Activated gamma-delta T cell treated with Interleukin-2 at 50 U/mL for 16 hours (primary cell): Measurements from ENCODE around the gene TMEM63B.
"Not testable (repeated sequence)": the region's sequence is repeated elsewhere in the genome, so short reads cannot be mapped to it uniquely, and the experiment has no call there.

ENCODE experiments used
- DNase-seq: peaks from one replicate; pipeline ENCODE4 v3.0.0-alpha.2; 2020

Gene TMEM63B

DNA sequence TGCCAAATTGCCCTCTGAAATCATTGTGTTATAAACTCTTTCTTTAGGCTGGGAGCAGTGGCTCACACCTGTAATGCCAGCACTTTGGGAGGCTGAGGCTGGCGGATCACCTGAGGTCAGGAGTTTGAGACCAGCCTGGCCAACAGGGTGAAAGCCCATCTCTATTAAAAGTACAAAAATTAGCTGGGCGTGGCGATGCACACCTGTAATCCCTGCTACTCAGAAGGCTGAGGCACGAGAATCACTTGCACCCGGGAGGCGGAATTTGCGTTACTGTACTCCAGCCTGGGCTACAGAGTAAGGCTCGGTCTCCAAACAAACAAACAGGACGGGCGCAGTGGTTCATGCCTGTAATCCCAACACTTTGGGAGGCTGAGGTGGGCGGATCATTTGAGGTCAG, 69.0 kb downstream of the TMEM63B start:
- not testable (repeated sequence) for DNase-seq

DNA sequence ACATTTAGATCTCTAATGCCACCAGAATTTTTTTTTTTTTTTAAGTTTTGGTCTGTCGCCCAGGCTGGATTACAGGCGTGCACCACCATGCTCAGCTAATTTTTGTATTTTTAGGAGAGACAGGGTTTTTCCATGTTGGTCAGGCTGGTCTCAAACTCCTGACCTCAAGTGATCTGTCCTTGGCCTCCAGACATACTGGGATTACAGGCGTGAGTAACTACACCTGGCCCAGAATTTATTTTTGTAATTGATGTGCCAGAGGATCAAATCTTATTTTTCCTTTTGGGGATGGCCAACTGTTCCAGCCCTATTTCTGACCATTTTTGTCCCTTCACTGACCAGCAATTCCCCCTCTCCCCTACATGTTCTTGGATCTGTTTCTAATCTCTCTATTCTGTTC, 71.3 kb downstream of the TMEM63B start:
- no peak for DNase-seq

DNA sequence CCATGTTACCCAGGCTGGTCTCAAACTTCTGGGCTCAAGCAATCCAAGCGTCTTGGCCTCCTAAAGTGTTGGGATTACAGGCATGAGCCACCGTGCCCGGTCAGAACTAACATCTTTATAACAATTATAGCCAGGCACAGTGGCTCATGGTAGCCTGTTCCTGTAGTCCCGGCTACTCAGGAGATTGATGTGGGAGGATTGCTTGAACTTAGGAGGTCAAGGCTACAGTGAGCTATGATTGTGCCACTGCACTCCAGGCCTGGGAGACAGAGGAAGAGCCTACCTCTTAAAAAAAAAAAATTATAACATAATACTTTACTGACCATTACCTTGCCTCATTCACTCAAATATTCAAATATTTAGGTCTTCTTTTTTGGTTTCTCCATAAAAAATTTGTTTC, 72.5 kb downstream of the TMEM63B start:
- DNase-seq = no peak

DNA sequence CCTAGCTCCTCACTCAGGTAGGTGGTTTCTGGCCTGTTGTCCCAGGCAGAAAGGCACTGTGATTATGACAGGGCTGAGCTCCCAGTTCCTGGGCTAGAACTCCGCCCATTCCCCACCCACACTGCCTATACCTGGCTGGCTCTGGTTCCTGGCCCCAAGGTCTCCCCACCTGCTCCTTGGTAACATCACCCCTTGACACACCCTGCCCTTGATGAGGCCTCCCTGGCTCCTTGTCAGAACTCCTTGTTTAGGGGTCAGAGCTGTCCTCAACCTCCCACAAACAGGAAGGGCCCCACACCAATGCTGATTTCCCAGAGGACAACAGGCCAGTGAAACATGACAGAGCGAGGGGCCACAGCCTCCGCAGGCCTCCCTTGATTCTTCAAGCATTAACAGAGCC, 73.8 kb downstream of the TMEM63B start:
- DNase-seq = no peak

DNA sequence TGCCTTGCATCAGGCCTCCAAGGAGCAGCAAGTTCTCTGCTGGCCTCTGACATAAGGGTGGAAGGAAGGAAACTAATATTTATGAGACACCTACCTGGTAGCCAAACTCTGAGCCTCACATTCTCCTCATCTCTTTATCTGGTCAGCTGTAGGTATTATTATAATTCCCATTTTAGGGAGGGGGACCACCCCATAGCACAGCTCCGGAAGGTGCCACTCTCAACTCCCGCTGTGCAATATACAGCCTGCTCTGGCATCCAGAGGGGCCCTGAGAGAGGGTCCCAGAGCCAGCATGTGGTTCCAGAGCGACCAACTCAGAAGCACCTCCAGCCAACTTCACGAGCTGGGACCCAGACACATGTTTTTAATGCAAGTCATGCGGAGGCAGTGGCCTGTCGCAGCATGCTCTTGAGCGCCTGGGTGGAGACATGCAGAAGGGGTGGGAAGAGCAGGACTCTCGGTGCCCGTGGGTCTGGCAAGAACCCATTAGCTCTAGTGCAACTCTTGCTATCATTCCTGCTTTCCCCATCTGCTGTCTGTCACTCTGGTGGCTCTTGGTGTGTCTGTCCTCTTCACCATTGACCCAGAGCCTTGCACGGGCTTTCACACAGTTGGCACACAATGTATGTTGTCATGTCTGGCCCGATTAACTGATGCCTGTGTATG, 74.4 kb downstream of the TMEM63B start:
- DNase-seq = no peak

DNA sequence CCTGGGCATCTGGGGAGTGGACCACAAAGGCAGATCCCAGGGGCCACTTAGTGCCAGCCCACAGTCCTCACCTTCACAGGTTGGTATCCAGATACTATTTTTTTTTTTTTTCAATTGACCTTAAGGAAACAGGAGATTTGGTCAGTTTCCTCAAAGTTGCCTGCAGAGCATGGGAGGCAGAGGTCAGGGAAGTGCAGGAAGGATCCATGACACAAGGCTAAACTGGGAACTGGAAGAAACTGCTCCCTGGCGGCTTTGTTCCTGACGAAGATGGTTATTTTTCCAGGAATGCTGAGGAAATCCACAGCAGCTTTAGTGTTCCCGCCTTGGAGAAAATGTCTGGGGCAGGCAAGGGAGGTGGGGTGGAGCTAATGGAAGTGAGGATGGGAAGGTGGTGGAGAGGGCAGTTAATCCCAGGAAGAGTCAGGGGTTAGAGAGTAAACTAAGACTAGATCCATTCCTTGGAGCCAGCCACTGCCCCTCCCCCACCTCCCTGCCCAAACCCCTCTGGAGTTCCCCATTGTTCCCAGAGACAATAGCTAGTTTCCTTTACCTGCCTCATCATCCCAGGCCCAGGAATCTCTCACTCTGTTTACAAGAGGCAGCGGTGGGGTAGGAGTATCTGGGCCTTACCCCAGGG, 75.1 kb downstream of the TMEM63B start:
- DNase-seq = no peak

DNA sequence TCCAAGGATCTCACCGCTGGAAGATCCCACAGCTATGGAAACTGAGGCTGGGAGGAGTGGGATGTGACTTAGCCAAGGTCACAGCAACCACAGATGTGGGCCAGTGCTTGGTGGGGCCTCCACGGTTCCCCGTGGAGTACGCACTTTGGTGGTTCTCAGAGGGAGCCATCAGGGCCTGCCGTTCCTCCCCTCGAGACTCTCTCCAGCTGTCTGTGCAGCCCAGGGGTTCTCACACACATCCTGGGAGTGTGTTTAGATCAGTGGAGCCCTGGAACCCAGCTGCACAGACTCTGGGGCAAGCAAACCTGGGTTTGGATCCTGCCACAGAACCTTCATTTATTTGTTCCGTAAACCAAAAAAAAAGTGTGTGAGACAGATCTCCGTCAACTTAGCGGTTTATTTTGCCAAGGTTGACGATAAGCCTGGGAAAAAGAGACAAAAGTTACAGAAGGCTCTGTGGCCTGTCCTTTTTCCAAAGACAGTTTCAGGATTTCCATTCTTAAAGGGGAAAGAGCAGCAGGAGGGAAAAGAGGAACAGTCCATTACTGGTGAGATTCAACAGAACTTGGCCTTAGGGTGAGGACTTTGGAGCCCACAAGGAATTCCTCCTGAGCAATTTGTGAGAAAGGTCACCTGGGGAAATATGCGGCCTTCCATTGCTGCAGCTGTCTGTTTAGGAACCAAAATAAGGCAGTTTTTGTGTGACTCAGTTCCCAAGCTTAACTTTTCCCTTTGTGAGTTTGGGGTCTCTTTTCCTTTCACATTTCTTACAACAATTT, 75.8 kb downstream of the TMEM63B start:
- no peak for DNase-seq

DNA sequence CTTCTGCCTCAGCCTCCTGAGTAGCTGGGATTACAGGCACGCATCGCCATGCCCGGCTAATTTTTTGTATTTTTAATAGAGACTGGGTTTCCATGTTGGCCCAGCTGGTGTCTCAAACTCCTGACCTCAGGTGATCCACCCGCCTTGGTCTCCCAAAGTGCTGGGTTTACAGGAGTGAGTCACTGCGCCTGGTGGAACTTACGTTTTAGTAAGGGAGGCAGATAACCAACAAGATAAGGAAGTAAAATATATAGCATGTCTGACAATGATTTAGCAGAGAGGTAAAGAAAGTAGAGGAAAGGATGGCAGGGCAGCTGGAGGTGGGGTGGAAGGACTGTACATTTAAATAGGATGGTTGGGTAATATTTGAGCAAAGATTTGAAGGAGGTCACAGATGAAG, 76.6 kb downstream of the TMEM63B start:
- no peak for DNase-seq
